ENCODE results near the gene STX8. TPM values are rescaled to one million over a fixed set of nuclear protein-coding genes. Genes with fewer than 3 reads are reported as not detected.
"Not testable (repeated sequence)": the region's sequence is repeated elsewhere in the genome, so short reads cannot be mapped to it uniquely, and the experiment has no call there.

Gene STX8
- total RNA-seq, 2 experiments from 2014 or later, result 50.8 to 59.9 TPM

DNA sequence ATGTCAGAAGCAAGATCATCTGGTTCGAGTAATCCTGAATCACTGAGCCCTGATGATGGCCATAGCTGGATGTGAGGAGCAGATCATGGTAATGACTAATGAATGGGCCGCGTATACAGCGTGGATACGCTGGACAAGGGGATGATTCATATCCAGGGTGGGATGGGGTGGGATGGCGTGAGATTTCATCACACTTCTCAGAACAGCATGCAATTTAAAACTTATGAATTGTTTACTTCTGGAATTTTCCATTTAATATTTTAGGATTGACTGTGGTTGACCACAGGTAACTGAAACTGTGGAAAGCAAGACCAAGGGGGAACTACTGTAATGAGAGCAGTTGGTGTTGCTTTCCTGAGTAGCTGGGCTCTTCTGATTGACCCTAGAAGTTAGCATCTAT is 225.5 kb downstream of the STX8 start:
- no peak overlapping the region for H3K4me3 Mint-ChIP-seq
- no peaks in the 10 kb centered on the region for H3K27me3 Mint-ChIP-seq
- no peak for DNase-seq
- H3K9me3 Mint-ChIP-seq, result peaks cover 2% of the 10 kb centered on the region
- H3K27ac Mint-ChIP-seq, result no peak overlapping the region
- peaks cover 15% of the 10 kb centered on the region for H3K4me1 Mint-ChIP-seq
- H3K36me3 Mint-ChIP-seq, result peaks cover 8% of the 10 kb centered on the region

DNA sequence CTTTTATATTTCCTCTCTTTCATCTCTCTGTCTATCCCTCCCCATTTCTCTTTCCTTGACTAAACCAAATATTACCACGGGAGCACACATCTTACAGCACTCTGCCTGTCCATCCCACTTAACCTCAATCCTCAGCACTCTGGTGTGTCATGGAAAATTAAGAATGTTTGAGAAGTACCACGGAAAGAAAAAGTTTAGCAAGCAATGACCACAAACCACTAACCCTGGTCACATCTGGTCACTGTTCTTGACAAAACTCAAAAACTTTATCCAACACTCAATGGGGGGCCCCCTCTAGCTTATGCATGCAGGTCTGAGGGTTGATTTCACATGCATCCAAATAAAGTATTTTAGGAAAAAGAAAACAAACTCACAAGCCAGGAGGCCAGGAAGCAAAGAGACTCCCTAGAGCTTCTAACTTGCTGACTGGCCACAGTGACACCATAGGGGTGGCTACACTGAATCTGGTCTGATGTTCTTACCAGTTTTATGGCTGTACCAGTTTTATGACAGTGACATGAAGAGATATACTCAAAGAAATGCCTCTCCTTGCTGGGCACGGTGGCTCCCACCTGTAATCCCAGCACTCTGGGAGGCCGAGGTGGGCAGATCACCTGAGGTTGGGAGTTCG is 229.2 kb downstream of the STX8 start:
- Mint-ChIP-seq H3K4me3 (peak overlapping the region; percentile 15), H3K27ac (peak overlapping the region; percentile 73), H3K27me3 (no peaks in the 10 kb centered on the region), H3K9me3 (no peaks in the 10 kb centered on the region), H3K36me3 (peaks cover 5% of the 10 kb centered on the region), H3K4me1 (peaks cover 15% of the 10 kb centered on the region)
- peak; percentile 18 for DNase-seq

DNA sequence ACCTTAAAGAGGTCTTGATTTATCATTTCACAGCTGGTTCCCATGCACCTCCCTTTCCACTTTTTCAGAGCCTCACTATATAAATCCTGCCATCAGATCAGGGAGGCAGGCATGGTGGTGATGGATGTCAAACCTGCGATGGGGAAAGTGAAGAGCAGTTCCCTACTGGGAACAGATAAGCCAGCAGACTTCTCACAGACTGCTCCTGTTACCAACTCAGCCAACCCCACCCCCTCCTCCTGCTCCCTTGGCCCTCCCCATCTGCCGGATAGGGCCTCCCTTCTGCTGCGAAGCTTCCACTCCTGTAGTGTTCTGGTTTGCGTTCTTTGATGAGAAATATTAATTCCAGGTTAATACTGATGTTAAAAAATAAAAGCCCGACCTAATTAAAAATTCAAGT is 232.1 kb downstream of the STX8 start:
- peaks cover 13% of the 10 kb centered on the region for H3K4me1 Mint-ChIP-seq
- no peak for DNase-seq
- no peak overlapping the region for H3K27ac Mint-ChIP-seq
- no peak overlapping the region for H3K4me3 Mint-ChIP-seq
- H3K36me3 Mint-ChIP-seq, result no peaks in the 10 kb centered on the region
- no peaks in the 10 kb centered on the region for H3K9me3 Mint-ChIP-seq
- H3K27me3 Mint-ChIP-seq, result no peaks in the 10 kb centered on the region

DNA sequence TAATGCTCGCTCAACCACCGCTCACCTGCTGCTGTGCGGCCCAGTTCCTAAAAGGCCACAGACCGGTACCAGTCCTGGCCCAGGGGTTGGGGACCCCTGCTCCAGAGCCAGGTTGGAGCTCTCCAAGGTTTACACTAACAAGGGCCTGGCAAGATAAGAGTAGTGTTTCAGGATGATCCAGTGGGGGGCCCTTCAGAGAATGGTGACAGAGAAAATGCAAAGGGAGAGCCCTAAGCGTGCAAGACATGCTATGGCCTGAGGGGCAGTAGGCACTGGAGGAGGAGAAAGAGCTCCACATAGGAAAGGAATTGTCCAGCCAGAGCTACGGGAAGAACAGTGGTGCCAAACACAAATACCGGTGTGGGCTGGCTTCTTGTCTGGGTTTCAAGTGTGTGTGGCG is 233.4 kb downstream of the STX8 start:
- Mint-ChIP-seq H3K4me3 (no peak overlapping the region), H3K36me3 (peaks cover 6% of the 10 kb centered on the region), H3K27ac (no peak overlapping the region), H3K9me3 (peaks cover 3% of the 10 kb centered on the region), H3K27me3 (no peaks in the 10 kb centered on the region), H3K4me1 (peaks cover 13% of the 10 kb centered on the region)
- DNase-seq, result no peak

DNA sequence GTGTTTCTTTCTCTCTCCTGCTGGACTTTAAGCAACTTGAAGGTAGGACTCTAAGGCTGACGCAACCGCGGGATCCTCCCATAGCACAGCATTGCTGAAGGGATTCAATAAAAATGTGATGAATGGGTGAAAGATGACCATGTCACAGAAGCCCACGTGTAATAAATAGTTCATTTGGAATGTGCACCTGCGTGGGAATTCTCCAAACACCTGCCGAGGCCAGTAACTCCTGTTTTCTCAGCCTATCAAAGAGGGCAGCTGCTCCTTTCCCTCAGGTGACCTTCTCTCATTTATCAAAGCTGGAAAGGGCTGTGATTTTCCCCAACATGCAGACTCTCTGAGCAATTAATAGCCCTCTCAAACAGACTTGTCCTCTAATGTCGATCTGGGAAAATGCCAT is 235.7 kb downstream of the STX8 start:
- no peak for DNase-seq
- H3K27me3 Mint-ChIP-seq, result no peaks in the 10 kb centered on the region
- H3K9me3 Mint-ChIP-seq, result peaks cover 17% of the 10 kb centered on the region
- H3K4me3 Mint-ChIP-seq, result no peak overlapping the region
- H3K36me3 Mint-ChIP-seq, result peaks cover 21% of the 10 kb centered on the region
- H3K4me1 Mint-ChIP-seq, result no peaks in the 10 kb centered on the region
- no peak overlapping the region for H3K27ac Mint-ChIP-seq

DNA sequence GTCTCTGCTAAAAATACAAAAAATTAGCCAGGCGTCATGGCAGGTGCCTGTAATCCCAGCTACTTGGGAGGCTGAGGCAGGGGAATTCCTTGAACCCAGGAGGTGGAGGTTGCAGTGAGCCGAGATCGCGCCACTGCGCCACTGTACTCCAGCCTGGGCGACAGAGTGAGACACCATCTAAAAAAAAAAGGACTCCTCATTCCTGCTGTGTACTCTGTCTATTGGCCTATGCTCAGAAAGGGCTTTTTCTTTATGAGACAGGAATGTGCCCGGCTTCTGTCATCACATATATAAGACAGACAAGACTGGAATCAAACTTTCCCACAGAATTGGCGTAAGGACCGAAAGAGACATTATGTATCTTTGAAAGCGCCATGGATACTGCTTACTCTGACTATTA is 236.1 kb downstream of the STX8 start:
- Mint-ChIP-seq H3K36me3 (peaks cover 26% of the 10 kb centered on the region), H3K9me3 (peaks cover 22% of the 10 kb centered on the region)
- not testable (repeated sequence) for H3K4me3 Mint-ChIP-seq, DNase-seq, H3K27ac Mint-ChIP-seq, H3K4me1 Mint-ChIP-seq, H3K27me3 Mint-ChIP-seq

DNA sequence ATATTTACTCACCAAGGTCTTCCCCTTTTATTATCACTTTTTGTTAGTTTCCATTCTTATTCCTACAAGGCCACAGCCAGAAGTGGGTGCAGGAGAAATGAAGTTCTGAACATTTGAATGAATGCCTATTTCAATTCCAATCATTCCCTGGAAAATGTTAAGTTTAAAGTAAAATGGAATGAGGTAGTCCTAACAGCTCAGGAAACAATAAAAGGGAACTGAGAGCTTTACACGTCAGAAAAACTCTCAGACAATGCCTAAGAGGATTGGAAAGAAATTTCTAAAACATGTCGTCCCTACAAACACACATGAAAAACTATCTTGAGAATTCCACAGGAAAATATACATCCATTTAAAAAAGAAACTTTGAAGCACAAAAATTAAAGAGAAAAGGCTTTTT is 238.8 kb downstream of the STX8 start:
- H3K27me3 Mint-ChIP-seq, result no peaks in the 10 kb centered on the region
- no peak overlapping the region for H3K4me3 Mint-ChIP-seq
- H3K36me3 Mint-ChIP-seq, result peaks cover 35% of the 10 kb centered on the region
- no peak overlapping the region for H3K27ac Mint-ChIP-seq
- no peaks in the 10 kb centered on the region for H3K4me1 Mint-ChIP-seq
- no peak for DNase-seq
- peaks cover 27% of the 10 kb centered on the region for H3K9me3 Mint-ChIP-seq

DNA sequence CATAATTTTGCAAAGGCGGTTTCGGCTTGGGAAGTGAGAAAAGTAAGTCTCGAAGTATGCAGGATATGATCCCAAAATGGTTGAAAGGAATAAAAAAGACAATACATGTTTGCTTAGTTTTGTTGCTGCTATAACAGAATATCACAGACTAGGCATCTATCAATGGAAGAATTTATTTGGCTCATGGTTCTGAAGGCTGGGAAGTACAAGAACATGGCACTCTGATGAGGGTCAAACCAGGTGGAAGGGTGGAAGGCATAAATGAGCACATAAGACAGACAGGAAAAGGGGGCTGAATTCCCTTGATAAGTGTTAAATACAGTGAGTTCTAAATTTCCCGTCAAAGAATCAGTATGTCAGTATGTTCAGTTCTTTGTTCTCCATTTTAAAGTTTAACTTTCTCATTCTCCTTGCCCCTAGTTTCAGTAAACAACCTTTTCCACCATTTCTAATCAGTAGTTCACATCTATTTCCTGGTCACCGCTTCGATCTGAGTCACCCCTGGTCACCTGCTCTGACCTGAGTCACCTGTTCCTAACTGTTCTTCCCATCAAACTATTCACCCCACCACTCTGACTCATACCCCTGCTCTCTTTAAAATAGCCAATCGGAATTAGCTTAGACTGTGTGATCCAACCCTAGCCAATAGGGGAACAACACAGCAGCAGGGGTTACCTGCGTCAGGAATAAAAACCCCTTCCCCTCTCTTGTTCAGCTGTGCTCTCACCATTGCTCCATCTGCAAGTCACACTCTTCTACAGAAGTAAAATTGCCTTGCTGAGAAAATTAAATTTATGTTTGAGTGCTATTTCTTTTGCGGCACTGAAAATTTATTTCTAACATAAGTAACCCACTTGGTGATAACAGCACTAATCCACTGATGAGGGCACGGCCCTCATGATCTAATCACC is 240.8 kb downstream of the STX8 start:
- no peak overlapping the region for H3K27ac Mint-ChIP-seq
- H3K4me1 Mint-ChIP-seq, result no peaks in the 10 kb centered on the region
- H3K9me3 Mint-ChIP-seq, result peaks cover 27% of the 10 kb centered on the region
- no peak for DNase-seq
- H3K4me3 Mint-ChIP-seq, result no peak overlapping the region
- peaks cover 35% of the 10 kb centered on the region for H3K36me3 Mint-ChIP-seq
- no peaks in the 10 kb centered on the region for H3K27me3 Mint-ChIP-seq

DNA sequence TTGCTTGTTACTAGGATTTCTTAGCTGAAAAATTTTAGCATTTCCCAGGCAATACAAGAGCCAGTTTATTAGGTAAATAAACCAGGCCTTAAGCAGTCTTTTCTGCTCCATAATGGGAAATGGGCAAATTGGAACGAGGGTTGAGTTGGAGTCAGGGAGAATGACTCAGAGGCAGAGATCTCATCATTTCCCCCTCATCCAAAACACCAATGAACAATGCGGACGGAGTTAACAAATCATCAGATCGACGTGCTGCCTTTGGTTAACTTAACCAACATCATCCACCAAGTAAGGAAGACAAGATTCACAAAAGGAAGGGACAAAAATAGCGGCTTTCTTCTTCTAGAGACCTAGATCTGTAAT is 243.5 kb downstream of the STX8 start:
- no peak for DNase-seq
- Mint-ChIP-seq H3K27ac (no peak overlapping the region), H3K27me3 (no peaks in the 10 kb centered on the region), H3K4me3 (no peak overlapping the region), H3K36me3 (peaks cover 30% of the 10 kb centered on the region), H3K4me1 (no peaks in the 10 kb centered on the region), H3K9me3 (peaks cover 24% of the 10 kb centered on the region)

DNA sequence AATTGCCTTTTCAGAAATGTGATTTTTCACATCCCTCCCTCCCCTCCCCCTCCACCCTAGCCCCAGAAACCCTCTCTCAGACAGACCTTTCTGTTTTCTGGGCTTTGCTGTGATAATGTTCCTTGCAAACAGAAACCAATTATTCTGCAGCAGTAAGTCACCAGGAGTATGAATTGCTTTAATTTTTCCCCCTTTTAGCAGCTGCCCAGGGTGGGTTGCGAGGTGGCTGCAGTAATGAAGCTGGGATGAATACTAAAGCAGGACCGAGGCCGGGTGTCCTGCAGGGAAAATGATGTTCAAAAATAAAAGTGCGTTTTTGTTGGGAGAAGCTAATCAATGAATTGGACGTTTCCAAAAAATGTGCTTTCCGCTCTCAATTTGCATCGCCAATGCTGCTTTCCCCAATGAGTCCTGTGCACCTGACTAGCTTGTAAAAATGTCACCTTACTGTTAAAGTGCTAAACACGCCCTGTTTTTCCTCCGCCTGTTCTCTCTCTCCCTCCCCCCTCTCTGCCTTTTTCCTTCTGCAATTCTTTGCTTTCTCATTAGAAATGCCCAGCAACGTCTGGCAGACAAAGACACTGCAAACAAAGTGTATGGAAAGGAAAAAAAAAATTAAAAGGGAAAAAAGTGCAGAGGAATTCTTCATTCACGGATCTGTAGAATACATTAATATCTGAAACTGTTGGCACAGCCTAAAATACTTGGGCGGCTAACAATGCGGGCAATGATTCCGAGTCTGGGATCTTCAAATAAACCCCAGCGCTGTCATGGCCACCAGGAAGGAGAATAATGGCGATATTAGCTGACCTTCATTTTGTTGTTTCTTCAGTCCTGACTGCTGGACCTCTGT is 244.1 kb downstream of the STX8 start:
- no peak for DNase-seq
- Mint-ChIP-seq H3K4me1 (no peaks in the 10 kb centered on the region), H3K4me3 (no peak overlapping the region), H3K9me3 (peaks cover 20% of the 10 kb centered on the region), H3K27ac (no peak overlapping the region), H3K36me3 (peaks cover 24% of the 10 kb centered on the region), H3K27me3 (no peaks in the 10 kb centered on the region)

DNA sequence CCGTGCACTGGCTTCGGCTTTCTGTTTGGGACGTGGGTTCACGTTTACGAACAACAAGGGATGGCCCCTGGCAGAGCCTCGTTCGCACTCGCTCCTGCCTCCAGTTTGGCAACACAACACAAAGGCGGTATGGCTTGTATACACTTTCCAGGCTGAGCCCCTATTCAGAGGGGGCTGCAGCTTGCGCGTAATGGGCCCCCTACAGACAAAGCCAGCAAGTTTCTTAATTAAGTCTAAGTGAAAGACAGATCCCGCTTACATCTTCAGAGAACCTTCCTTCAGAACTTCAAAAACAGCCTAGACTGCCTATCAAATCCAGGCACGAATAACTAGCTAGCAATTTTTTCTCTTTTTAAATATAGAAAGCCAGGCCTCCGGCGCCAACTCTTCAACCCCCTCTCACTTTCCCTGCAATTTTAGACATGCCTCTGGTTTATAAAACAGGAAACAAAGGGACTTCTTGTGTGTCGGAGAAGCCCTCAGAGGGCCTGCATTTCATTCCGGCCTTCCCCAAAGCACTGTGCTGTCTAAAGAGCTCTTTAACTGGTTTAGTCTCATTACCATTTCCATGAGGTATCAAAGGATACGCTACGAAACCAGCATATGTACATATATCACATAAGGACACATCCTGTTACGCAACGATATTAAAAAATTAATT is 244.9 kb downstream of the STX8 start:
- Mint-ChIP-seq H3K36me3 (peaks cover 20% of the 10 kb centered on the region), H3K4me1 (no peaks in the 10 kb centered on the region), H3K9me3 (peaks cover 15% of the 10 kb centered on the region), H3K27ac (no peak overlapping the region), H3K4me3 (no peak overlapping the region), H3K27me3 (no peaks in the 10 kb centered on the region)
- DNase-seq, result no peak

DNA sequence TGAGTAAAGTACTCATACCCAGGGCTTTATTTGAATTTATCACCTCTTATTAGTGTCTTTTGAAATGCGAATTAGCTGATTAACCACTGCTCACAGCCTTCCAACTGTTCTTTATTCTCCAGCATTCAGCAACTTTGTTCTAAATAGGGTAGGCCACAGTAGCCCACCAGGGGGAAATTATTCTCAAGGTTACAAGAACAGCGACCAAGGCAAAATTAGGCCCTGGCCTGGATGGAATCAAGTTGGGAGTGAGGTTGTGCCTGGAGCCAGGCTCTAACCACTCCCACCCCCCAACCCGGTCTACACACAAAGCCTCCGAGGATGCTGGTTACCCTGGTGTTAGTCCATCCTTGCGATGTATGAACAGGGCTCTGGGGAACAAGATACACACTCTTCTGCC is 245.5 kb downstream of the STX8 start:
- no peak overlapping the region for H3K27ac Mint-ChIP-seq
- H3K27me3 Mint-ChIP-seq, result no peaks in the 10 kb centered on the region
- peaks cover 11% of the 10 kb centered on the region for H3K9me3 Mint-ChIP-seq
- no peak for DNase-seq
- no peaks in the 10 kb centered on the region for H3K4me1 Mint-ChIP-seq
- H3K36me3 Mint-ChIP-seq, result peaks cover 16% of the 10 kb centered on the region
- no peak overlapping the region for H3K4me3 Mint-ChIP-seq

DNA sequence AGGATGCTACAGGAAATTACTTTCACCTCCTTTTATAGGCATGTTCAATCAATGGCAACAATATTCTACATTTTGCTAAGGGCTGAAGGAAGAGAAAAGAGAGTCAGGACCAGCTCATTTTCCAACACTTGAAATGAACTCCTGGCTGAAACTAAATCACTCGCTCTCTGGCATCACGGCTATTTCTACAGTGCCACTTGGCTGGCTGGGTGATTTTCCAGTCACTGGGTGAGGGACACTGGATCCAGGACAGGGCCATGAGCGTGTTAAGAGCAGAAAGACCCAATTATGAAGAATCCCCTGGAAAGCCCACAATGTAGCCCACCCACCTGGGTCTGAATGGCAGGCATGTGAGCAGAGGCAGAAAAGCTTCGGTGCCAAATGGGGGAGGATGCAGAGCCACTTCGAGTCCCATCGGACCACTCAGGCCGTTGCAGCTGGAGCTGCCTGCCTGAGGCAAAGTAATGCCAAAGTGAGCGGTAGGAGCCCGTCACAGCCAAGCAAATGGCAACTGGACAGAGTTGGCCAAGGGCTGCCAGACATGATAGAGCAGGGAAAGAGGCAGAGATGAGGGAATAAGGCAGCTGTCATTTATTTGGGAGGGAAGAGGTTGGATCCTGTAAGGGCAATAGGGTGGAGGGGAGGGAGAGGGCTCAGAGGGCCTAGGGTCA is 246.2 kb downstream of the STX8 start:
- Mint-ChIP-seq H3K4me3 (no peak overlapping the region), H3K9me3 (peaks cover 4% of the 10 kb centered on the region), H3K27me3 (no peaks in the 10 kb centered on the region), H3K36me3 (peaks cover 10% of the 10 kb centered on the region), H3K27ac (no peak overlapping the region), H3K4me1 (no peaks in the 10 kb centered on the region)
- no peak for DNase-seq

DNA sequence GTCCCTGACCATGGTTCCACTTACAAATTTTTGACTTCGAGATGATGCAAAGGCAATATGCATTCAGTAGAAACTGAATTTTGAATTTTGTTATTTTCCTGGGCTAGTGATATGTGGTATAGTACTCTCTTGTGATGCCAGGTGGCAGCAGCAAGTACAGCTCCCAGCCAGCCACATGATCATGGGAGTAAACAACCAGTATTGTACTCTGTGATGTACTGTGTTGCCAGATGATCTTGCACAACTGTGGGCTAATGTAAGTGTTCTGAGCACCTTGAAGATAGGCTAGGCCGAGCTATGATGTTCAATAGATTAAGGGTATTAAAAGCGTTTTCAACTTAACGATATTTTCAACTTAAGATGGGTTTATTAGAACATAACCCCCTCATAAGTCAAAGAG is 250.8 kb downstream of the STX8 start:
- no peak for DNase-seq
- Mint-ChIP-seq H3K36me3 (peaks cover 4% of the 10 kb centered on the region), H3K4me3 (no peak overlapping the region), H3K27me3 (no peaks in the 10 kb centered on the region), H3K27ac (no peak overlapping the region), H3K4me1 (no peaks in the 10 kb centered on the region), H3K9me3 (no peaks in the 10 kb centered on the region)

Data from activated naive CD8-positive, alpha-beta T cell treated with anti-CD3 and anti-CD28 coated beads for 36 hours (primary cell).